Liver (tissue), 3 donors: ENCODE measurements around the gene TMEM213.

Source experiments
- HNF4G ChIP-seq: IDR thresholded peaks from 2 replicates; pipeline ENCODE4 v1.6.1; 2016; ENCODE audit warnings: antibody characterized with exemption
- NR2F2 ChIP-seq: IDR thresholded peaks from 2 replicates; pipeline ENCODE4 v1.6.1; 2016; ENCODE audit warnings: antibody characterized with exemption
- TAF1 ChIP-seq: conservative IDR thresholded peaks from 2 replicates; pipeline ENCODE4 v1.6.1; 2016; ENCODE audit warnings: antibody characterized with exemption, mild to moderate bottlenecking
- TF ChIP-seq, protein P1 (sequence below): fragments of 150-350 bp; IDR thresholded peaks from 2 replicates; pipeline ENCODE4 v1.5.1; 2017; ENCODE audit warnings: improper control_type of control experiment, low read depth, low read length; ENCODE audit not compliant: missing input control
- donor health status: healthy.
- donor health status: healthy.

DNA sequence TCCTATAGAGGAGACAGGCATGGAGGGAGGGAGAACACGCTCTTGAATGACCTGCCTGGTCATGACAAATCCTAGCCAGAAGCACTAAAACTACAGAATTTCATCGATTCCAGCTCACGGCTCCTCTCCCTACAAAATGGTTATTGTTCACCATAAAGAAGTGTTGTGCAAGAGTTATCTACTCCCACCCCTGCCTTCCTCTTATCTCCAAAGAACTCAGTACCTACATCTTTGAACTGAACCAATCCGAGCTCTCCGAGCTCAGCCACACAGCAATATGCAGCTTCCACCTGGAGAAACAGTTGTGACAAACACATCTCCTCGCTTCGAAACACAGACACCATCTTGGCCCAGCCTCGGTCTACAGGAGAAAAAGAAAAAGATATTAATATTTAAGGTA, 26.9 kb upstream of the TMEM213 start:
- TF ChIP-seq NR2F2 (no peak), TAF1 (no peak), HNF4G (no peak)
- TF ChIP-seq, protein P1, sequence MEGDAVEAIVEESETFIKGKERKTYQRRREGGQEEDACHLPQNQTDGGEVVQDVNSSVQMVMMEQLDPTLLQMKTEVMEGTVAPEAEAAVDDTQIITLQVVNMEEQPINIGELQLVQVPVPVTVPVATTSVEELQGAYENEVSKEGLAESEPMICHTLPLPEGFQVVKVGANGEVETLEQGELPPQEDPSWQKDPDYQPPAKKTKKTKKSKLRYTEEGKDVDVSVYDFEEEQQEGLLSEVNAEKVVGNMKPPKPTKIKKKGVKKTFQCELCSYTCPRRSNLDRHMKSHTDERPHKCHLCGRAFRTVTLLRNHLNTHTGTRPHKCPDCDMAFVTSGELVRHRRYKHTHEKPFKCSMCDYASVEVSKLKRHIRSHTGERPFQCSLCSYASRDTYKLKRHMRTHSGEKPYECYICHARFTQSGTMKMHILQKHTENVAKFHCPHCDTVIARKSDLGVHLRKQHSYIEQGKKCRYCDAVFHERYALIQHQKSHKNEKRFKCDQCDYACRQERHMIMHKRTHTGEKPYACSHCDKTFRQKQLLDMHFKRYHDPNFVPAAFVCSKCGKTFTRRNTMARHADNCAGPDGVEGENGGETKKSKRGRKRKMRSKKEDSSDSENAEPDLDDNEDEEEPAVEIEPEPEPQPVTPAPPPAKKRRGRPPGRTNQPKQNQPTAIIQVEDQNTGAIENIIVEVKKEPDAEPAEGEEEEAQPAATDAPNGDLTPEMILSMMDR = no peak
